ENCODE results near the gene FBXW10B. TPM values are rescaled to one million over a fixed set of nuclear protein-coding genes. Genes with fewer than 3 reads are reported as not detected.
"Not testable (repeated sequence)": the region's sequence is repeated elsewhere in the genome, so short reads cannot be mapped to it uniquely, and the experiment has no call there.

FBXW10B gene
- total RNA-seq, 1 experiment from 2014 or later = 1.5 TPM

GRCh38 chr17:15650741-15651582, 31.5 kb upstream of the FBXW10B start:
- no peak for TF ChIP-seq EZH2 (IDR thresholded peaks at IDR 0.05; ENCODE audit: borderline replicate concordance, low read depth, low read length, poor library complexity, severe bottlenecking)
- TF ChIP-seq, protein P1, sequence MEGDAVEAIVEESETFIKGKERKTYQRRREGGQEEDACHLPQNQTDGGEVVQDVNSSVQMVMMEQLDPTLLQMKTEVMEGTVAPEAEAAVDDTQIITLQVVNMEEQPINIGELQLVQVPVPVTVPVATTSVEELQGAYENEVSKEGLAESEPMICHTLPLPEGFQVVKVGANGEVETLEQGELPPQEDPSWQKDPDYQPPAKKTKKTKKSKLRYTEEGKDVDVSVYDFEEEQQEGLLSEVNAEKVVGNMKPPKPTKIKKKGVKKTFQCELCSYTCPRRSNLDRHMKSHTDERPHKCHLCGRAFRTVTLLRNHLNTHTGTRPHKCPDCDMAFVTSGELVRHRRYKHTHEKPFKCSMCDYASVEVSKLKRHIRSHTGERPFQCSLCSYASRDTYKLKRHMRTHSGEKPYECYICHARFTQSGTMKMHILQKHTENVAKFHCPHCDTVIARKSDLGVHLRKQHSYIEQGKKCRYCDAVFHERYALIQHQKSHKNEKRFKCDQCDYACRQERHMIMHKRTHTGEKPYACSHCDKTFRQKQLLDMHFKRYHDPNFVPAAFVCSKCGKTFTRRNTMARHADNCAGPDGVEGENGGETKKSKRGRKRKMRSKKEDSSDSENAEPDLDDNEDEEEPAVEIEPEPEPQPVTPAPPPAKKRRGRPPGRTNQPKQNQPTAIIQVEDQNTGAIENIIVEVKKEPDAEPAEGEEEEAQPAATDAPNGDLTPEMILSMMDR (conservative IDR thresholded peaks at IDR 0.05; ENCODE audit: low read depth, low read length) = no peak
- Histone ChIP-seq H3K4me1 (ENCODE audit: insufficient read depth, low read length, poor library complexity, severe bottlenecking) (peaks cover 22% of the 10 kb centered on the region), H3K9me3 (ENCODE audit: low read depth, low read length, poor library complexity, severe bottlenecking) (no peaks in the 10 kb centered on the region), H3K36me3 (ENCODE audit: insufficient read depth, low read length, poor library complexity, severe bottlenecking) (no peaks in the 10 kb centered on the region), H3K4me3 (ENCODE audit: low read depth, low read length, poor library complexity, severe bottlenecking) (peak overlapping the region; percentile 53), H3K27me3 (replicated peaks; ENCODE audit: insufficient read depth, low read depth, low read length, poor library complexity) (no peaks in the 10 kb centered on the region), H3K27ac (ENCODE audit: low read depth, low read length, poor library complexity, severe bottlenecking) (peak overlapping the region; percentile 78)
- intact Hi-C loops (cut with micrococcal nuclease; ENCODE audit: unreplicated experiment) = no loop called here
- ChIA-PET POLR2A (ENCODE audit: low non-redundant PET) (no interaction called here), CTCF (no interaction called here)
- DNase-seq (ENCODE audit: low spot score) = no peak
- TSS peak; percentile 36 for BruUV-seq (replicated peaks)

- H3K27ac ChIP-seq (ENCODE audit: low read depth, low read length, poor library complexity, severe bottlenecking) = peak overlapping the region; percentile 78
- intact Hi-C loops (cut with micrococcal nuclease; ENCODE audit: unreplicated experiment) = no loop called here
- H3K4me3 ChIP-seq (ENCODE audit: low read depth, low read length, poor library complexity, severe bottlenecking) = peak overlapping the region; percentile 53
- H3K4me1 ChIP-seq (ENCODE audit: insufficient read depth, low read length, poor library complexity, severe bottlenecking) = peaks cover 26% of the 10 kb centered on the region
- ChIA-PET CTCF (no interaction called here), POLR2A (ENCODE audit: low non-redundant PET) (no interaction called here)
- DNase-seq (ENCODE audit: low spot score) = peak; percentile 41
- TF ChIP-seq, protein P1 (conservative IDR thresholded peaks at IDR 0.05; ENCODE audit: low read depth, low read length) = no peak
- TF ChIP-seq EZH2 (IDR thresholded peaks at IDR 0.05; ENCODE audit: borderline replicate concordance, low read depth, low read length, poor library complexity, severe bottlenecking) = no peak
- no peaks in the 10 kb centered on the region for H3K27me3 ChIP-seq (replicated peaks; ENCODE audit: insufficient read depth, low read depth, low read length, poor library complexity)
- H3K36me3 ChIP-seq (ENCODE audit: insufficient read depth, low read length, poor library complexity, severe bottlenecking) = no peaks in the 10 kb centered on the region
- BruUV-seq (replicated peaks) = no TSS peak
- no peaks in the 10 kb centered on the region for H3K9me3 ChIP-seq (ENCODE audit: low read depth, low read length, poor library complexity, severe bottlenecking)
These were observed 30.4 kb upstream of the FBXW10B start for GRCh38 chr17:15649861-15650421.

DNA sequence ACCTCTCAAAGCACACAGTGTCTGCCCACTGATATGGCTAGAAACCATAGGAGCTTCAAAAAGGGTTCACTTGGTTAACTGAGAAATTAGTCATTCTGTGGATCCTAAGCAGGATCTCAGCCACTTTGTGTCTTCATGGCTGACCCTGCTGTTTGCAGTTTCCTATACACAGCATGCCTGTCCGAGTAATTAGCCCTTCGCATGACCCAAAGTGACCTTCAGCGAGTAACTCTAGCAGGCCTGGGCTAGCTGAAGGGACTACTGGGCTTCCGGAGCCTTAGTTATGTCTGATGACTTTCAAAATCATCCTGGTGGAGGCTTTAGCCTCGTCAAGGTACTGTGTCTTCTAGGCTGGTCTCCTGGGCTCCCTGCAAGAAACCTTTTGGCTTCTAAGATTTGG, 28.9 kb upstream of the FBXW10B start:
- no peaks in the 10 kb centered on the region for H3K27me3 ChIP-seq (replicated peaks; ENCODE audit: insufficient read depth, low read depth, low read length, poor library complexity)
- ChIA-PET CTCF (no interaction called here), POLR2A (ENCODE audit: low non-redundant PET) (no interaction called here)
- TF ChIP-seq, protein P1 (conservative IDR thresholded peaks at IDR 0.05; ENCODE audit: low read depth, low read length) = no peak
- TF ChIP-seq EZH2 (IDR thresholded peaks at IDR 0.05; ENCODE audit: borderline replicate concordance, low read depth, low read length, poor library complexity, severe bottlenecking) = no peak
- no peak overlapping the region for H3K4me3 ChIP-seq (ENCODE audit: low read depth, low read length, poor library complexity, severe bottlenecking)
- no peaks in the 10 kb centered on the region for H3K9me3 ChIP-seq (ENCODE audit: low read depth, low read length, poor library complexity, severe bottlenecking)
- H3K27ac ChIP-seq (ENCODE audit: low read depth, low read length, poor library complexity, severe bottlenecking) = peak overlapping the region; percentile 6
- peaks cover 26% of the 10 kb centered on the region for H3K4me1 ChIP-seq (ENCODE audit: insufficient read depth, low read length, poor library complexity, severe bottlenecking)
- intact Hi-C loops (cut with micrococcal nuclease; ENCODE audit: unreplicated experiment) = no loop called here
- DNase-seq (ENCODE audit: low spot score) = no peak
- no peaks in the 10 kb centered on the region for H3K36me3 ChIP-seq (ENCODE audit: insufficient read depth, low read length, poor library complexity, severe bottlenecking)
- BruUV-seq (replicated peaks) = no TSS peak

DNA sequence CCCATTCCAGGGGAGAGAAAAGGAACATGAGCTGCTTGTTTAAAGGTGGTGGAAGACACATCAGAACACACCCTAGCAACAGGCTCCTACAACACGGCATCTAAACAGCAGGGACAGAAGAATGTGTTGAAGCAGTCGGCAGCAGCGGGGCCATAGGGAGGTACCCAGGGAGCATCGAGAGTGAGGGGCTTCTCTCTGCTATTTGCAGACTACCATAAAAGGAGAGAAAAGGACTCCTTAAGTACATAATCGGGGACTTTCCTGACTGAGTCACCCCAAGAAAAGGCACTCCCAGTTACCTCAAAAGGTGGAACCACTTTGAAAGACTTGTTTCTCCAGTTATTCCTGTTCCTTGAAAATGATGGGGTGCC, 26.4 kb upstream of the FBXW10B start:
- H3K9me3 ChIP-seq (ENCODE audit: low read depth, low read length, poor library complexity, severe bottlenecking); H3K27me3 ChIP-seq (replicated peaks; ENCODE audit: insufficient read depth, low read depth, low read length, poor library complexity); H3K4me3 ChIP-seq (ENCODE audit: low read depth, low read length, poor library complexity, severe bottlenecking); intact Hi-C loops (cut with micrococcal nuclease; ENCODE audit: unreplicated experiment); H3K36me3 ChIP-seq (ENCODE audit: insufficient read depth, low read length, poor library complexity, severe bottlenecking); CTCF ChIA-PET; BruUV-seq (replicated peaks): not testable (repeated sequence)
- Histone ChIP-seq H3K27ac (ENCODE audit: low read depth, low read length, poor library complexity, severe bottlenecking) (peak overlapping the region; percentile 76), H3K4me1 (ENCODE audit: insufficient read depth, low read length, poor library complexity, severe bottlenecking) (peaks cover 20% of the 10 kb centered on the region)
- DNase-seq (ENCODE audit: low spot score) = peak; percentile 43
- POLR2A ChIA-PET (ENCODE audit: low non-redundant PET) = interaction anchor here (0.7 kb wide), 1 partner anchor 53 kb away, joined by 3 read pairs; no protein-coding TSS in a partner anchor

- CTCF ChIA-PET; BruUV-seq (replicated peaks); intact Hi-C loops (cut with micrococcal nuclease; ENCODE audit: unreplicated experiment): not testable (repeated sequence)
These were observed 25.8 kb upstream of the FBXW10B start for GRCh38 chr17:15645099-15645941.

More at GRCh38 chr17:15645099-15645941, 25.8 kb upstream of the FBXW10B start:
- H3K27me3 ChIP-seq (replicated peaks; ENCODE audit: insufficient read depth, low read depth, low read length, poor library complexity); H3K4me3 ChIP-seq (ENCODE audit: low read depth, low read length, poor library complexity, severe bottlenecking); H3K9me3 ChIP-seq (ENCODE audit: low read depth, low read length, poor library complexity, severe bottlenecking); H3K36me3 ChIP-seq (ENCODE audit: insufficient read depth, low read length, poor library complexity, severe bottlenecking): not testable (repeated sequence)
- Histone ChIP-seq H3K27ac (ENCODE audit: low read depth, low read length, poor library complexity, severe bottlenecking) (peak overlapping the region; percentile 76), H3K4me1 (ENCODE audit: insufficient read depth, low read length, poor library complexity, severe bottlenecking) (peaks cover 14% of the 10 kb centered on the region)
- POLR2A ChIA-PET (ENCODE audit: low non-redundant PET) = interaction anchor here (0.7 kb wide), 1 partner anchor 52 kb away, joined by 3 read pairs; no protein-coding TSS in a partner anchor
- peak; percentile 84 for DNase-seq (ENCODE audit: low spot score)
